Large intestine (tissue), 3 donors: ENCODE data around the gene KRT83. TPM values are rescaled to one million over a fixed set of nuclear protein-coding genes. Genes with fewer than 3 reads are reported as not detected.
A peak's percentile ranks its signal among the peaks of the same experiment; 100 is the strongest.

Source experiments
- DNase-seq, 2 donors: peaks; one replicate each; pipeline versions ENCODE4 v3.0.0 to v3.0.0-alpha.2; 2013
- H3K27ac ChIP-seq: one replicate; pipeline ENCODE4 v1.5.1; 2013; ENCODE audit warnings: low read length
- H3K27me3 ChIP-seq: 2 replicates; pipeline ENCODE4 v1.6.1; 2013; ENCODE audit warnings: low read length; ENCODE audit not compliant: control insufficient read depth, insufficient read depth
- H3K36me3 ChIP-seq: 2 replicates; pipeline ENCODE4 v1.6.1; 2013; ENCODE audit warnings: low read length; ENCODE audit not compliant: control insufficient read depth, insufficient read depth
- H3K4me1 ChIP-seq: one replicate; pipeline ENCODE4 v1.6.1; 2013; ENCODE audit warnings: low read length; ENCODE audit not compliant: control insufficient read depth, insufficient read depth
- H3K4me3 ChIP-seq: one replicate; pipeline ENCODE4 v1.5.1; 2013; ENCODE audit warnings: low read length
- H3K9me3 ChIP-seq: one replicate; pipeline ENCODE4 v1.6.1; 2013; ENCODE audit warnings: mild to moderate bottlenecking, low read depth, low read length, moderate library complexity; ENCODE audit not compliant: control insufficient read depth
- WGBS: methylation state at CpG from one replicate; pipeline ENCODE4 v1.1.5; 2013; ENCODE audit warnings: low lambda C conversion rate; ENCODE audit not compliant: insufficient coverage; 5-methylcytosine and 5-hydroxymethylcytosine counted together
- polyA plus RNA-seq: library from polyadenylated mRNA; unstranded; fragments of 120-200 nt; gene quantifications from one replicate; pipeline ENCODE4 v1.2.1, GENCODE V29; 2013

The KRT83 gene
- polyA plus RNA-seq, 1 donor: 0.03 TPM

- no peak for DNase-seq
- Histone ChIP-seq H3K4me3 (no peak overlapping the region), H3K4me1 (no peaks in the 10 kb centered on the region), H3K9me3 (no peaks in the 10 kb centered on the region), H3K27me3 (no peaks in the 10 kb centered on the region), H3K27ac (no peak overlapping the region), H3K36me3 (no peaks in the 10 kb centered on the region)
- no CpG with 5 or more reads among the region's 24 CpGs for WGBS
Observed at GRCh38 chr12:52285851-52286530, 35.2 kb downstream of the KRT83 start.

- WGBS: no CpG with 5 or more reads among the region's 2 CpGs
- H3K36me3 ChIP-seq: no peaks in the 10 kb centered on the region
- H3K27me3 ChIP-seq: no peaks in the 10 kb centered on the region
- no peak for DNase-seq
- H3K27ac ChIP-seq: no peak overlapping the region
- no peak overlapping the region for H3K4me3 ChIP-seq
- H3K4me1 ChIP-seq: no peaks in the 10 kb centered on the region
- H3K9me3 ChIP-seq: no peaks in the 10 kb centered on the region
Observed at GRCh38 chr12:52285172-52285745, 35.9 kb downstream of the KRT83 start.

DNA sequence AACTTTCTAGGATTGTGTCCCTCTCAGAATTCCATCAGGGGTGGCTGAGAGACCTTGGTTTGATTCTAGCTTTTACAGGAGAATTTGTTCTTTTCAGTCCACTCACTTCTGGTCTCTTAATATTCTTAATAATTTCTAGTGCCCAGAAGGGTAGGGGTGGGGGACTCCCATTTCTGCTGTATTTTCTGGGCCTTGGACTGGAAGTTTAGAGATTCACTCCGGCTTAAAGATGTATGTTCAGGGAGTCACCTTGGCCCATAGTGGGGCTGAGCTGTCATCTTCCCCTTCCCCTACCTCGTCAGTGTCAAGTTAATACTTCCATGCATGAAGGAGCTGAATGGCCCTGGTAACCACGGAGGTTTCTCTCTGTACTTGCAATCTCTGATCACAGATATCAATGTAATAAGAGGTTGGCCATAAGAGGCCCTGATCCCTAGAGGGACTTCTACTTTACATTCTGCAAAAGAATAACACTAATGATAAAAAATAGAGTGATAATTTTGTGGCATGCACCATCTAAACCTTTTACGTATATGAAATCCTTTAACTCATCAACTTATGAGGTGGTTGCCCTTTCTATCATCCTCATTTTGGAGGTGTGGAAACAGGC is 36.5 kb downstream of the KRT83 start:
- Histone ChIP-seq H3K4me1 (no peaks in the 10 kb centered on the region), H3K4me3 (no peak overlapping the region), H3K9me3 (no peaks in the 10 kb centered on the region), H3K36me3 (no peaks in the 10 kb centered on the region), H3K27ac (no peak overlapping the region), H3K27me3 (no peaks in the 10 kb centered on the region)
- 100% methylated on average over 1 of the region's 4 CpGs for WGBS
- no peak for DNase-seq

GRCh38 chr12:52280796-52281560 is 40.2 kb downstream of the KRT83 start:
- Histone ChIP-seq H3K36me3 (no peaks in the 10 kb centered on the region), H3K27ac (no peak overlapping the region), H3K4me1 (peaks cover 4% of the 10 kb centered on the region), H3K4me3 (no peak overlapping the region), H3K27me3 (peaks cover 7% of the 10 kb centered on the region), H3K9me3 (no peaks in the 10 kb centered on the region)
- DNase-seq: peak in 1 of 2 donors; percentile 18
- no CpG with 5 or more reads among the region's 4 CpGs for WGBS

GRCh38 chr12:52280319-52280795 is 40.8 kb downstream of the KRT83 start:
- H3K4me1 ChIP-seq: peaks cover 4% of the 10 kb centered on the region
- peaks cover 7% of the 10 kb centered on the region for H3K27me3 ChIP-seq
- no peak overlapping the region for H3K4me3 ChIP-seq
- H3K27ac ChIP-seq: no peak overlapping the region
- H3K36me3 ChIP-seq: no peaks in the 10 kb centered on the region
- H3K9me3 ChIP-seq: no peaks in the 10 kb centered on the region
- no CpG with 5 or more reads among the region's 3 CpGs for WGBS
- DNase-seq: no peak

DNA sequence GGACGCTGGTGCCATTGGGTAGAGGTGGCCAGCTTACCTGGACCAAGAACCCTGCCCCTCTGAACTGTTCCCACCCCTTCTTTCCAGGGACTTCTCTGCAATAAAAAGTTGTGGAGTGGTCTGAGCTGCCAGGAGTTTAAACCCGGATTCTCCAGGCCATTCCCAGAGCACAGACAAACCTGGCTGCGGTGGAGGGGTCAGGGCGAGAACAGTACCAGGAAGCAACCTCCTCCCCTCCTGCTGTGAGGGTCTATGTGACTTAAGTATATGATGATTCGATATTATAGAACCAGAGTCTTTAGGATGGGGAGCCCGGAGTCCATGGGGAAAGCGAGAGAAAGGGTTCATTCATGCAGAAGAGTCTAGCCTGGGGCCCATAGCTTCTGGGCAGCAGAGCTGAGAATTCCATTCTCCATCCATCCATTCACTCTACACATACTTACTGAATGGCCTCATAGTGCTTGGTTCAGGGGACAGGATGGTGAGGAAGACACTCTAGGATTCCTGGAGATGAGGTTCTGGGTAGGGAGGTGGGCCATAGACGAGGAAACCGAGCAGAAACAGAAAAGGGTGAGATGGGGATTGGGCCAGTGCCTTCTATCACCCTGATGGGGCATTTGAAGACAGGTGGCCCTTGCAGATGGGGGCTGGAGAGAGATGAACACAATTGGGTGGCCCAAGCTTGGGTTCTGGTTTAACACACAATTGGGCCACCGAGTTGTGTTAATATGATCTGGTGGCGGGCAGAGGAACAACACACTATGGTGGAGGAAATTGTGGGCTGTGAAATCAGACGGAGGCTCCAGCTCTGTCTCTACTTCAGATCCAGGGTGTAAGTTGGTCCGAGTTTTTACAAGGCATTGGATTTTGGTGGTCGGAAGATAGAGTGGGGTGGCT is 41.5 kb downstream of the KRT83 start:
- H3K36me3 ChIP-seq: no peaks in the 10 kb centered on the region
- no peaks in the 10 kb centered on the region for H3K9me3 ChIP-seq
- no peak for DNase-seq
- peaks cover 4% of the 10 kb centered on the region for H3K4me1 ChIP-seq
- H3K27ac ChIP-seq: no peak overlapping the region
- no peak overlapping the region for H3K4me3 ChIP-seq
- peaks cover 7% of the 10 kb centered on the region for H3K27me3 ChIP-seq
- 100% methylated on average over 1 of the region's 14 CpGs for WGBS

DNA sequence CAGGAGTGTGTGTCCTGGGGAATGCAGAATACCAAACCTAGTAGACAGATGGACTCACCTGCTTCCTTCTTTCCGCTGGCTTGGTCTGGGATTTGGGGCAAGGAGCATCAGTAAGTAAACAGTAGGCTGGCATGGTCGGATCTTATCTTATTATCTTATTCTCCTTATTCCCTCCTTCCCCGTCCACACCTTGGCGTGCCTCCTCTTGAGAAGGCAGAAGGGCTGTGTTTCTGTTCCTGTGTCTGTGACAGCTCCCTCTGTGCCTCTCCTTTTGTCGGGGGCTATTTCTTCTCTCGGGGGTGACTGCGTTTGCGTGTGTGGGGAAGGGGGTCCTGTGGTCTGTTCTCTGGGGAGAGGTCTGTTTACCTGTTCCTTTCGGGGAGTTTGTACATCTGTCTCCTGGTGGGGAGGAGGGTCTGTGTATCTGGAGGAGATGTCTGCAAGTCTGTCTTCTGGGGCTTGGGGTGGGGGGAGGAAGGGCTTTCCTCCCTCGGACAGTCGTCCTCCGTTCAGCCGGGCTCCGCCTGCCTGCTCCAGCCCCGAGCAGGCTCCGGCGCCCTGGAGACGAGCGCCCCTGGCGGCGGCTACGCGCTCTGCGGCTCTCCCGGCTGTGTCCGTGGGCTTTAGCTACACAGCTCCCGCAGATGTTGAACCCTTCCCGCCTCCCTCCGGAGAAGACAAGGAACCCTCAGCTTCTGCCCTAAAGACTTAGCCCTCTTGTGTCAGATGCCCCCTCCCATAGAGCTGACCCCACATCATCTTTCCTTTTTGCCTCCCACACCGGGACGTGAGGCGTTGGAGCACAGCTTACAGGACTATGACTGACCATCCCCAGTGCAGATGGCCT is 42.4 kb downstream of the KRT83 start:
- Histone ChIP-seq H3K36me3 (no peaks in the 10 kb centered on the region), H3K27me3 (peaks cover 11% of the 10 kb centered on the region), H3K9me3 (no peaks in the 10 kb centered on the region), H3K4me3 (no peak overlapping the region), H3K27ac (no peak overlapping the region), H3K4me1 (peaks cover 4% of the 10 kb centered on the region)
- DNase-seq: peak; percentile 49 to 61
- WGBS: no CpG with 5 or more reads among the region's 32 CpGs

DNA sequence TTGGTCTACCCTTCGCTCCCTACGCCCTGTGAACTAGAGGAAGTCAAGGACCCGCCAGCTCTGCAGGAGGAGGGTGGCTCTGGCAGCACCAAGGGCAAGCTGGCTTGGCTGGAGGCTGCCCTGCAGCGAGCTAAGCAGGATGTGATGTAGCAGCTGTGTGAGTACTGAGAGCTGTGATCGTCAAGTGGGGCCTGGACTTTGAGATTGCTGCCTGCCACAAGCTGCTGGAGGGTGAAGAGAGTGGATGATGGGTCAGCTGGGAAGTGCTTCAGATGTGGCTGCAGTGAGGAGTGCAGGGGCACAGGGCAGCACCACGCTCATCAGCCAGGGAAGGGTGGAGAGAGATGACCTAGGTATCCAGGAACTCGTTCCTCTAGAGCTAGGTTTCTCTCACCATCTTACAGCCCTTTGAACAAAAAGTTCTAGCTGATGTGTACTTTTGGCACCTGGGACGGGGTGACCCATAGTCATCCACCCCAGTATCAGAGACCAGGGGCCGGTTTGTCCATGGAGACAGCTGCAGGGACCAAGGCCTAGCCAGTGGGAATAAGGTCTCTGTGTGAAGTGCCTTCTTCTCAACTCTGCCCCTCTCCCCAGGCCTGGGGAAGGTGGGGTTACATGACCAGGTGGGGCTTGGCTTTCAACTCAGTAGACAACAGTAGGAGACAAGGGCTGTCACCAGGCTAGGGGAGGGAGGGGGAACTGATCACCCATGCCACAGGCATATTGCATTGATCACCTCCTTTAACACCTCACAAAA is 43.5 kb downstream of the KRT83 start:
- Histone ChIP-seq H3K27ac (no peak overlapping the region), H3K27me3 (peaks cover 11% of the 10 kb centered on the region), H3K4me3 (no peak overlapping the region), H3K4me1 (peaks cover 4% of the 10 kb centered on the region), H3K9me3 (no peaks in the 10 kb centered on the region), H3K36me3 (no peaks in the 10 kb centered on the region)
- no CpG with 5 or more reads among the region's 9 CpGs for WGBS
- peak; percentile 28 to 43 for DNase-seq

- Histone ChIP-seq H3K4me3 (no peak overlapping the region), H3K4me1 (peaks cover 4% of the 10 kb centered on the region), H3K27ac (no peak overlapping the region), H3K36me3 (no peaks in the 10 kb centered on the region), H3K9me3 (no peaks in the 10 kb centered on the region), H3K27me3 (peaks cover 16% of the 10 kb centered on the region)
- DNase-seq: no peak
- WGBS: no CpG with 5 or more reads among the region's 3 CpGs
Observed at GRCh38 chr12:52275686-52276085, 45.5 kb downstream of the KRT83 start.
